HL-60 (cell line): ENCODE data around the gene OSBPL7.

Experiments
- DNase-seq, 2 experiments: peaks; one replicate each; pipeline ENCODE4 v3.0.0-alpha.2; 2010 to 2020; ENCODE audit warnings: low read depth in 1 of 2, low spot score in 1 of 2
- H3K27ac ChIP-seq: fragments of 250-450 bp; sonication (Bioruptor Pico); replicated peaks from 2 replicates; pipeline ENCODE4 v1.5.1; 2020; ENCODE audit warnings: mild to moderate bottlenecking, moderate library complexity
- H3K27me3 ChIP-seq: fragments of 250-450 bp; sonication (Bioruptor Pico); 2 replicates; pipeline ENCODE4 v1.5.1; 2021; ENCODE audit warnings: mild to moderate bottlenecking, moderate library complexity; ENCODE audit not compliant: insufficient read depth, poor library complexity, severe bottlenecking
- H3K4me3 ChIP-seq: replicated peaks from 2 replicates; pipeline ENCODE4 v1.5.1; 2011; ENCODE audit warnings: mild to moderate bottlenecking, control low read depth, low read length; ENCODE audit not compliant: insufficient read depth
- CTCF ChIP-seq: IDR thresholded peaks from one replicate; pipeline ENCODE4 v1.5.1; 2011; ENCODE audit warnings: low read length, control low read depth, inconsistent platforms; ENCODE audit not compliant: insufficient read depth
- GABPA ChIP-seq: IDR thresholded peaks from 2 replicates; pipeline ENCODE4 v1.6.1; 2012; ENCODE audit warnings: low read depth
- POLR2AphosphoS5 ChIP-seq: IDR thresholded peaks from 2 replicates; pipeline ENCODE4 v1.6.1; 2012; ENCODE audit warnings: low read depth
- SPI1 ChIP-seq: IDR thresholded peaks from 2 replicates; pipeline ENCODE4 v1.6.1; 2012; ENCODE audit warnings: low read depth, mild to moderate bottlenecking, borderline replicate concordance
- long read RNA-seq: library from polyadenylated mRNA; unstranded; transcript quantifications from one replicate; pipeline ENCODE4 v2.0.0, GENCODE V29; 2020
- TF ChIP-seq, protein P1 (sequence below): IDR thresholded peaks from 2 replicates; pipeline ENCODE4 v1.6.1; 2012; ENCODE audit warnings: low read depth; ENCODE audit not compliant: insufficient replicate concordance

Gene OSBPL7, protein sequence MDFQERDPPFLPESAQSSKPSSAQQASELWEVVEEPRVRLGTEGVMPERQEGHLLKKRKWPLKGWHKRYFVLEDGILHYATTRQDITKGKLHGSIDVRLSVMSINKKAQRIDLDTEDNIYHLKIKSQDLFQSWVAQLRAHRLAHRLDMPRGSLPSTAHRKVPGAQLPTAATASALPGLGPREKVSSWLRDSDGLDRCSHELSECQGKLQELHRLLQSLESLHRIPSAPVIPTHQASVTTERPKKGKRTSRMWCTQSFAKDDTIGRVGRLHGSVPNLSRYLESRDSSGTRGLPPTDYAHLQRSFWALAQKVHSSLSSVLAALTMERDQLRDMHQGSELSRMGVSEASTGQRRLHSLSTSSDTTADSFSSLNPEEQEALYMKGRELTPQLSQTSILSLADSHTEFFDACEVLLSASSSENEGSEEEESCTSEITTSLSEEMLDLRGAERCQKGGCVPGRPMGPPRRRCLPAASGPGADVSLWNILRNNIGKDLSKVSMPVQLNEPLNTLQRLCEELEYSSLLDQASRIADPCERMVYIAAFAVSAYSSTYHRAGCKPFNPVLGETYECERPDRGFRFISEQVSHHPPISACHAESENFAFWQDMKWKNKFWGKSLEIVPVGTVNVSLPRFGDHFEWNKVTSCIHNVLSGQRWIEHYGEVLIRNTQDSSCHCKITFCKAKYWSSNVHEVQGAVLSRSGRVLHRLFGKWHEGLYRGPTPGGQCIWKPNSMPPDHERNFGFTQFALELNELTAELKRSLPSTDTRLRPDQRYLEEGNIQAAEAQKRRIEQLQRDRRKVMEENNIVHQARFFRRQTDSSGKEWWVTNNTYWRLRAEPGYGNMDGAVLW
- long read RNA-seq, transcript OSBPL7-201 (23 exons, 3,640 nt) = major isoform, 10 of 34 reads
- long read RNA-seq, partial matches to known transcripts = 11 of 34 reads
- long read RNA-seq, other reads (novel, unspliced or antisense) = 13 of 34 reads

DNA sequence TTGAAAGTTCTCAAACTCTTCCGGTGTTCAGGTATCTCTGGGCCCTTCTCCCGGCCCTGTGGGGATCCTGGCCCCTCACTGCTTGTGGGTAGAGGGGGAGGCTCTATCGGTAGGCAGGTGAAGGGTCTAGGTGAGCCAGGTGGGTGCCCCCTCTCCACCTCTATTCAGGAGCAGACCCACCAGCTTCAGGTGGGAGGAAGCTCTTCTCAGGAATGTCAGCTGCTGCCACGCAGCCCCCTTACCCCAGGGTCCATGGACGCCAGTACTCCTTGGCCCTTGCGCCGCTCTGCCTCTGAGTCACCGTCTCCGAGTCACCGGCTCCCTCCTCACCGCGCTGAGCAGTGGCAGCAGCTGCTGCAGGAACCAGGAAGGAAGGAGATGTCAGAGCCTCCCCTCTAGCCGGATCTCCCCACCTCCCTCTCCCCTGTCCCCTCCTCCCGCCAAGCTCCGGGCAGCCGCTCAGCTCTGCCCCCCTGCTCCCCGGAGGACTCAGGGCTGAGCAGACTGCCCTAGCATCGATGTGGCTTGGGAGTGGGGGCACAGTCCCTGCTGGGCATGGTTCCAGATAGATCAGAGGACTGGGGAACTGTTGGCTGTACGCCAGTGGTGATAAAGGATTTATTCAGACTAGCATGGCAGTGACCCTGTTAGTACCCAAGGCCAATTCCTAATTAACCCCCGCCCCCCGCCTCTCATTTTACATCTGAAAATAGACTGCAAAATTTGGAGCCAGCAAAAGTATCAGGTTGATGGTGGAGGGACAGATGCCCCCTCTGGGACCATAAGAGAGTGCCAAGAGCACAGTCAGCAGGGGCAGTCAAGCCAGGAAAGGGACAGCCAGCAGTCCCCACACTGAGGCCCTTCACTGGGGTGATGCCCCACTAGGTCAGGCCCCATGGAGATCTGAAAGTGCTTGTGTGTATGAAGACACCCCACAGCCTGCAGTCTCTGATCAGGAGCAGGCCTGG lies at the start of gene OSBPL7:
Gene OSBPL7, minus strand, starts transcription at position 371 of the 968 bp plus-strand sequence. CDS start 1,516 bp downstream, outside the sequence.
- TF ChIP-seq SPI1 (no peak), CTCF (no peak), GABPA (peak; percentile 64), POLR2AphosphoS5 (peak; percentile 67; the same call in 1 of the 2 replicates)
- TF ChIP-seq, protein P1, sequence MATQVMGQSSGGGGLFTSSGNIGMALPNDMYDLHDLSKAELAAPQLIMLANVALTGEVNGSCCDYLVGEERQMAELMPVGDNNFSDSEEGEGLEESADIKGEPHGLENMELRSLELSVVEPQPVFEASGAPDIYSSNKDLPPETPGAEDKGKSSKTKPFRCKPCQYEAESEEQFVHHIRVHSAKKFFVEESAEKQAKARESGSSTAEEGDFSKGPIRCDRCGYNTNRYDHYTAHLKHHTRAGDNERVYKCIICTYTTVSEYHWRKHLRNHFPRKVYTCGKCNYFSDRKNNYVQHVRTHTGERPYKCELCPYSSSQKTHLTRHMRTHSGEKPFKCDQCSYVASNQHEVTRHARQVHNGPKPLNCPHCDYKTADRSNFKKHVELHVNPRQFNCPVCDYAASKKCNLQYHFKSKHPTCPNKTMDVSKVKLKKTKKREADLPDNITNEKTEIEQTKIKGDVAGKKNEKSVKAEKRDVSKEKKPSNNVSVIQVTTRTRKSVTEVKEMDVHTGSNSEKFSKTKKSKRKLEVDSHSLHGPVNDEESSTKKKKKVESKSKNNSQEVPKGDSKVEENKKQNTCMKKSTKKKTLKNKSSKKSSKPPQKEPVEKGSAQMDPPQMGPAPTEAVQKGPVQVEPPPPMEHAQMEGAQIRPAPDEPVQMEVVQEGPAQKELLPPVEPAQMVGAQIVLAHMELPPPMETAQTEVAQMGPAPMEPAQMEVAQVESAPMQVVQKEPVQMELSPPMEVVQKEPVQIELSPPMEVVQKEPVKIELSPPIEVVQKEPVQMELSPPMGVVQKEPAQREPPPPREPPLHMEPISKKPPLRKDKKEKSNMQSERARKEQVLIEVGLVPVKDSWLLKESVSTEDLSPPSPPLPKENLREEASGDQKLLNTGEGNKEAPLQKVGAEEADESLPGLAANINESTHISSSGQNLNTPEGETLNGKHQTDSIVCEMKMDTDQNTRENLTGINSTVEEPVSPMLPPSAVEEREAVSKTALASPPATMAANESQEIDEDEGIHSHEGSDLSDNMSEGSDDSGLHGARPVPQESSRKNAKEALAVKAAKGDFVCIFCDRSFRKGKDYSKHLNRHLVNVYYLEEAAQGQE = no peak
- Histone ChIP-seq H3K4me3 (peak within 1 kb of the TSS; percentile 91), H3K27ac (peak within 1 kb of the TSS; percentile 47), H3K27me3 (no peaks in the 10 kb centered on the region)
- DNase-seq = peak; percentile 84 to 90

- Histone ChIP-seq H3K4me3 (no peak overlapping the region), H3K27me3 (peaks cover 9% of the 10 kb centered on the region), H3K27ac (no peak overlapping the region)
- no peak for TF ChIP-seq POLR2AphosphoS5
- no peak for TF ChIP-seq SPI1
- TF ChIP-seq GABPA = no peak
- no peak for TF ChIP-seq CTCF
- TF ChIP-seq, protein P1 = no peak
- no peak for DNase-seq
Measured at GRCh38 chr17:47871048-47871447, 49.5 kb upstream of the OSBPL7 start.

DNA sequence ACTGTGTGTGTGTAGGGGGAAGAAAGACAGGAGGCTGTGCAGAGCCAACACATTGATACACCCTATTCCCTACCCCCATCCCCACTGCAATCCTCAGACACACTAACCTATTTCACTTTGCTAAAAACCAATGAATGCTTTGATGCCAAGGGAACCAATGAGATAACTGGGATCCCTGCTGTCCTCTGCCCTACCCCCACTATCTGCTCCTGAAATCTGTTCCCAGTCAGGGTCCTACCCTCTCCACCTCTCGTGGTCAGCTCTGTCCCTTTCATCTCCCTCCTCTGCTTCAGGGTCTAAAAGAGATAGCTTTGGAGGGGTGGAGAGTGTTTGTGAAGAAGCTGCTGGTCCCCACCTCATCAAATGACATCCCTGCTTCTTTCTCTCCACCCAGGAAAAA lies 48.5 kb upstream of the OSBPL7 start:
- Histone ChIP-seq H3K27me3 (peaks cover 13% of the 10 kb centered on the region), H3K4me3 (no peak overlapping the region), H3K27ac (no peak overlapping the region)
- DNase-seq = no peak
- TF ChIP-seq GABPA (no peak), POLR2AphosphoS5 (no peak), CTCF (no peak), SPI1 (no peak)
- TF ChIP-seq, protein P1 = no peak
